B cell (primary cell): ENCODE data around the gene PAK4. TPM values are rescaled to one million over a fixed set of nuclear protein-coding genes. Genes with fewer than 3 reads are reported as not detected.

ENCODE experiments used
- ATAC-seq: fragments of 200-7000 bp; cut with Tn5 transposase; one replicate; pipeline ENCODE4 v1.10.0; 2021; ENCODE audit warnings: low read depth, mild to moderate bottlenecking, moderate number of reproducible peaks, moderate library complexity
- CTCF ChIA-PET: fragments of 350-600 bp; sonication (Branson Sonifier 250); formaldehyde crosslinking; loops from one replicate; lab custom pipeline; 2021; ENCODE audit warnings: antibody characterized with exemption, inconsistent platforms; lab: Charles Lee
- POLR2A ChIA-PET: fragments of 350-600 bp; sonication (Branson Sonifier 250); formaldehyde crosslinking; loops from one replicate; lab custom pipeline; 2021; ENCODE audit warnings: antibody characterized with exemption; lab: Charles Lee
- DNase-seq: peaks from one replicate; pipeline ENCODE4 v3.0.0; 2013
- H2AFZ ChIP-seq: 2 replicates; pipeline ENCODE4 v1.6.1; 2012; ENCODE audit warnings: mild to moderate bottlenecking, low read depth, low read length; ENCODE audit not compliant: insufficient read depth, poor library complexity, severe bottlenecking
- H3K27ac ChIP-seq, 2 donors: 1 replicate in 1 of 2; 2 replicates in 1 of 2; pipeline ENCODE4 v1.5.1; 2012 to 2013; ENCODE audit warnings: low read length in 2 of 2, mild to moderate bottlenecking in 2 of 2, moderate library complexity in 1 of 2
- H3K27me3 ChIP-seq, 4 experiments: fragments of 200-600 bp in 1 of 4; sonication (generic) in 1 of 4; replicated peaks in 1 of 4; 1 replicate in 2 of 4; 2 replicates in 2 of 4; pipeline versions ENCODE4 v1.6.1 to v1.7.0; 2013 to 2016; ENCODE audit warnings: low read length in 3 of 4, mild to moderate bottlenecking in 2 of 4, mixed read lengths in 1 of 4, moderate library complexity in 1 of 4; ENCODE audit not compliant: insufficient read depth in 4 of 4, control insufficient read depth in 3 of 4; ENCODE audit errors: control extremely low read depth in 1 of 4
- H3K36me3 ChIP-seq, 2 experiments: replicated peaks in 1 of 2; 1 replicate in 1 of 2; 2 replicates in 1 of 2; pipeline versions ENCODE4 v1.6.1 to v1.7.1; 2013; ENCODE audit warnings: low read length in 1 of 2; ENCODE audit not compliant: insufficient read depth in 2 of 2, control insufficient read depth in 1 of 2; ENCODE audit errors: control extremely low read depth in 1 of 2, extremely low read depth in 1 of 2
- H3K4me1 ChIP-seq, 2 donors: fragments of 200-600 bp in 1 of 2; sonication (generic) in 1 of 2; 1 replicate in 1 of 2; 2 replicates in 1 of 2; pipeline versions ENCODE4 v1.5.1 to v1.6.1; 2013 to 2017; ENCODE audit warnings: low read length in 2 of 2; ENCODE audit not compliant: control insufficient read depth in 2 of 2, insufficient read depth in 2 of 2
- H3K4me2 ChIP-seq: replicated peaks from 2 replicates; pipeline ENCODE3; 2012; ENCODE audit warnings: mild to moderate bottlenecking, low read depth, low read length; ENCODE audit not compliant: poor library complexity, severe bottlenecking
- H3K4me3 ChIP-seq, 5 experiments: fragments of 200-600 bp in 1 of 5; sonication (generic) in 1 of 5; 1 replicate in 3 of 5; 2 replicates in 2 of 5; pipeline versions ENCODE4 v1.5.1 to v1.7.0; 2011 to 2016; ENCODE audit warnings: low read length in 4 of 5, mild to moderate bottlenecking in 4 of 5, low read depth in 2 of 5, control low read depth in 1 of 5, moderate library complexity in 1 of 5; ENCODE audit not compliant: insufficient read depth in 1 of 5; ENCODE audit errors: control extremely low read depth in 1 of 5, extremely low read depth in 1 of 5
- H3K79me2 ChIP-seq: fragments of 200-600 bp; sonication (generic); one replicate; pipeline ENCODE4 v1.6.0; 2016; ENCODE audit warnings: low read length; ENCODE audit not compliant: control insufficient read depth, insufficient read depth
- H3K9ac ChIP-seq: fragments of 200-600 bp; sonication (generic); 2 replicates; pipeline ENCODE4 v1.6.1; 2017; ENCODE audit warnings: mild to moderate bottlenecking, low read length, moderate library complexity
- H3K9me3 ChIP-seq, 3 donors: one replicate each; pipeline versions ENCODE4 v1.6.1 to v1.7.1; 2013; ENCODE audit warnings: low read length in 2 of 3; ENCODE audit not compliant: control insufficient read depth in 2 of 3, insufficient read depth in 1 of 3; ENCODE audit errors: control extremely low read depth in 1 of 3
- H4K20me1 ChIP-seq: 2 replicates; pipeline ENCODE4 v1.6.0; 2012; ENCODE audit warnings: mild to moderate bottlenecking, low read length; ENCODE audit not compliant: insufficient read depth, control insufficient read depth, poor library complexity, severe bottlenecking
- H3K27ac Mint-ChIP-seq: one replicate; pipeline ENCODE4 v1.8.0; 2021; ENCODE audit warnings: mixed read lengths
- H3K27me3 Mint-ChIP-seq: one replicate; pipeline ENCODE4 v1.8.0; 2021; ENCODE audit warnings: mixed read lengths
- H3K4me1 Mint-ChIP-seq: one replicate; pipeline ENCODE4 v1.8.0; 2021; ENCODE audit warnings: mixed read lengths
- H3K4me3 Mint-ChIP-seq: one replicate; pipeline ENCODE4 v1.8.0; 2021; ENCODE audit warnings: mixed read lengths
- H3K9me3 Mint-ChIP-seq: one replicate; pipeline ENCODE4 v1.8.0; 2022; ENCODE audit warnings: mixed read lengths; ENCODE audit not compliant: insufficient read depth
- EZH2 ChIP-seq: IDR thresholded peaks from 2 replicates; pipeline ENCODE4 v1.6.1; 2012; ENCODE audit warnings: borderline replicate concordance, low read depth, mild to moderate bottlenecking, moderate library complexity, low read length; ENCODE audit not compliant: insufficient read depth, poor library complexity, severe bottlenecking
- WGBS: methylation state at CpG from one replicate; pipeline ENCODE4 v1.1.5; 2013; ENCODE audit warnings: missing lambda C conversion rate; ENCODE audit not compliant: insufficient coverage; 5-methylcytosine and 5-hydroxymethylcytosine counted together
- intact Hi-C: fragments of 100-400 bp; cut with micrococcal nuclease; formaldehyde crosslinking; loops from one replicate; pipeline ENCODE4 v1.10.0; 2022
- polyA plus RNA-seq: library from polyadenylated mRNA; depleted of rRNA; stranded (reverse); fragments of >200 nt; gene quantifications from 2 replicates; pipeline ENCODE4 v1.2.3, GENCODE V29; 2012
- total RNA-seq, 2 donors: library from RNA; stranded (reverse); fragments of 120-200 nt in 1 of 2; gene quantifications; 1 replicate in 1 of 2; 2 replicates in 1 of 2; pipeline versions ENCODE4 v1.2.3 to v1.2.4, GENCODE V29; 2013 to 2022
- TF ChIP-seq, protein P1 (sequence below): fragments of 200-600 bp; IDR thresholded peaks from one replicate; pipeline ENCODE4 v1.8.0; 2022; ENCODE audit warnings: antibody characterized with exemption, mild to moderate bottlenecking

The PAK4 gene
- total and polyA plus RNA-seq, 2 donors (not counting 1 experiment from before 2014, with no cell fraction given): 12.0 to 23.3 TPM

DNA sequence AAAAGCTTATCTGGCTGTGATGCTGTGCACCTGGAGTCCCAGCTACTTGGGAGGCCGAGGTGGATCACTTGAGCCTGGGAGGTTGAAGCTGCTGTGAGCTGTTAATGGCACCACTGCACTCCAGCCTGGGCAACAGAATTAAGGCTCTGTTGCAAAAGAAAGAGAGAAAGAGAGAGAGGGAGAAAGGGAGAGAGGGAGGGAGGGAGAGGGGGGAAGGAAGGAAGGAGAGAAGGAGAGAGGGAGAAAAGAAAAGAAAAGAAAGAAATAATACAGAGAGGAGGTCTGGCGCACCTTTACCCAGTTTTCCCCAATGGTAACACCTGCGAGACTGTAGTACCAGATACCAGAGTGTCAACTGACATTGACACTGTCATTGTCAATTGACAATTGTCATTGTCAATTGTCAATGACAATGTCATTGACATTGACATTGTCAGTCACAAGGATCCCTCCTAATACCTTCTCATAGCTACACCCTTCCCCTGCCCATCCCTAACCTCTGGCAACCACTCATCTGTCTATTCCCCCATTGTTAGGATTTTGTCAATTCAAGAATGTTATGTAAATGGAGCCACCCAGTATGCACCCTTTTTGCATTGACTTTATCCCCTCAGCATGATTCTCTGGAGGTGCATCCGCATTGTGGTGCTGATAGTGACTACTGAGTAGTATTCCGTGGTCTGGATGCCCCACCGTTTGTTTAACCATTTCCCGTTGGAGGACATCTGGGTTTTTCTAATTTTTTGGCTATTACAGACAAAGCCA lies 21.3 kb downstream of the PAK4 start:
- Mint-ChIP-seq H3K4me1 (peaks cover 30% of the 10 kb centered on the region), H3K27me3 (no peaks in the 10 kb centered on the region), H3K9me3 (no peaks in the 10 kb centered on the region), H3K4me3 (no peak overlapping the region), H3K27ac (no peak overlapping the region)
- Histone ChIP-seq H3K27me3 (no peaks in the 10 kb centered on the region), H3K4me3 (no peak overlapping the region), H4K20me1 (peaks cover 36% of the 10 kb centered on the region), H2AFZ (no peak overlapping the region), H3K9me3 (no peaks in the 10 kb centered on the region), H3K79me2 (peaks cover 61% of the 10 kb centered on the region), H3K4me2 (no peak overlapping the region), H3K4me1 (no peaks in the 10 kb centered on the region), H3K36me3 (no peaks in the 10 kb centered on the region), H3K9ac (no peak overlapping the region), H3K27ac (no peak overlapping the region)
- CTCF ChIA-PET: interaction anchor here (3.3 kb wide), 1 partner anchor 24 kb away, joined by 7 read pairs; no protein-coding TSS in a partner anchor
- no peak for ATAC-seq
- intact Hi-C loops: no loop called here
- 75% methylated on average over 5 of the region's 7 CpGs for WGBS
- POLR2A ChIA-PET: interaction anchor here (0.6 kb wide), 1 partner anchor 251 kb away, joined by 3 read pairs; no protein-coding TSS in a partner anchor
- DNase-seq: no peak
- no peak for TF ChIP-seq EZH2
- TF ChIP-seq, protein P1, sequence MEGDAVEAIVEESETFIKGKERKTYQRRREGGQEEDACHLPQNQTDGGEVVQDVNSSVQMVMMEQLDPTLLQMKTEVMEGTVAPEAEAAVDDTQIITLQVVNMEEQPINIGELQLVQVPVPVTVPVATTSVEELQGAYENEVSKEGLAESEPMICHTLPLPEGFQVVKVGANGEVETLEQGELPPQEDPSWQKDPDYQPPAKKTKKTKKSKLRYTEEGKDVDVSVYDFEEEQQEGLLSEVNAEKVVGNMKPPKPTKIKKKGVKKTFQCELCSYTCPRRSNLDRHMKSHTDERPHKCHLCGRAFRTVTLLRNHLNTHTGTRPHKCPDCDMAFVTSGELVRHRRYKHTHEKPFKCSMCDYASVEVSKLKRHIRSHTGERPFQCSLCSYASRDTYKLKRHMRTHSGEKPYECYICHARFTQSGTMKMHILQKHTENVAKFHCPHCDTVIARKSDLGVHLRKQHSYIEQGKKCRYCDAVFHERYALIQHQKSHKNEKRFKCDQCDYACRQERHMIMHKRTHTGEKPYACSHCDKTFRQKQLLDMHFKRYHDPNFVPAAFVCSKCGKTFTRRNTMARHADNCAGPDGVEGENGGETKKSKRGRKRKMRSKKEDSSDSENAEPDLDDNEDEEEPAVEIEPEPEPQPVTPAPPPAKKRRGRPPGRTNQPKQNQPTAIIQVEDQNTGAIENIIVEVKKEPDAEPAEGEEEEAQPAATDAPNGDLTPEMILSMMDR: no peak

GRCh38 chr19:39147480-39147879 lies 21.9 kb downstream of the PAK4 start:
- H3K4me1 Mint-ChIP-seq: peaks cover 28% of the 10 kb centered on the region
- no peak overlapping the region for H3K4me3 Mint-ChIP-seq
- Histone ChIP-seq H4K20me1 (peaks cover 33% of the 10 kb centered on the region), H3K79me2 (peaks cover 55% of the 10 kb centered on the region), H3K4me2 (no peak overlapping the region), H3K36me3 (no peaks in the 10 kb centered on the region), H3K27ac (no peak overlapping the region), H3K9me3 (no peaks in the 10 kb centered on the region), H3K4me1 (no peaks in the 10 kb centered on the region), H3K9ac (no peak overlapping the region), H3K4me3 (no peak overlapping the region), H3K27me3 (no peaks in the 10 kb centered on the region), H2AFZ (no peak overlapping the region)
- no peak overlapping the region for H3K27ac Mint-ChIP-seq
- H3K27me3 Mint-ChIP-seq: no peaks in the 10 kb centered on the region
- ATAC-seq: no peak
- ChIA-PET POLR2A (no interaction called here), CTCF (no interaction called here)
- TF ChIP-seq, protein P1: no peak
- TF ChIP-seq EZH2: no peak
- no peak for DNase-seq
- WGBS: 100% methylated on average over 1 of the region's 3 CpGs
- H3K9me3 Mint-ChIP-seq: no peaks in the 10 kb centered on the region
- intact Hi-C loops: no loop called here
